Lung (tissue), 12 donors: ENCODE data around the gene MDM1. TPM values are rescaled to one million over a fixed set of nuclear protein-coding genes. Genes with fewer than 3 reads are reported as not detected.

ENCODE experiments used
- ATAC-seq: fragments of 200-7000 bp; cut with Tn5 transposase; one replicate; pipeline ENCODE4 v1.9.1; 2020; ENCODE audit warnings: moderate number of reproducible peaks; ENCODE audit not compliant: insufficient read depth, low FRiP score
- DNase-seq, 3 donors: peaks; one replicate each; pipeline ENCODE4 v3.0.0-alpha.2; 2013 to 2017
- H3K27ac ChIP-seq, 2 donors: one replicate each; pipeline ENCODE4 v1.5.1; 2013; ENCODE audit warnings: mild to moderate bottlenecking in 2 of 2, moderate library complexity in 2 of 2, control low read depth in 1 of 2, inconsistent platforms in 1 of 2, low read depth in 1 of 2, low read length in 1 of 2
- H3K27me3 ChIP-seq, 3 donors: one replicate each; pipeline ENCODE4 v1.5.1; 2013; ENCODE audit warnings: low read length in 2 of 3; ENCODE audit not compliant: control insufficient read depth in 3 of 3, insufficient read depth in 3 of 3
- H3K36me3 ChIP-seq, 4 donors: one replicate each; pipeline ENCODE4 v1.5.1; 2013; ENCODE audit warnings: low read length in 4 of 4, mild to moderate bottlenecking in 1 of 4, moderate library complexity in 1 of 4; ENCODE audit not compliant: control insufficient read depth in 4 of 4, insufficient read depth in 4 of 4
- H3K4me1 ChIP-seq, 5 donors: one replicate each; pipeline ENCODE4 v1.5.1; 2013; ENCODE audit warnings: low read length in 5 of 5, mild to moderate bottlenecking in 2 of 5, moderate library complexity in 1 of 5; ENCODE audit not compliant: control insufficient read depth in 5 of 5, insufficient read depth in 5 of 5
- H3K4me3 ChIP-seq: one replicate; pipeline ENCODE4 v1.5.1; 2013; ENCODE audit warnings: mild to moderate bottlenecking, control low read depth, moderate library complexity
- H3K9ac ChIP-seq, 2 donors: one replicate each; pipeline ENCODE4 v1.5.1; 2013; ENCODE audit warnings: low read length in 2 of 2, control low read depth in 1 of 2; ENCODE audit not compliant: insufficient read depth in 1 of 2
- H3K9me3 ChIP-seq, 4 donors: one replicate each; pipeline ENCODE4 v1.5.1; 2013; ENCODE audit warnings: low read length in 3 of 4, mild to moderate bottlenecking in 1 of 4, moderate library complexity in 1 of 4; ENCODE audit not compliant: control insufficient read depth in 4 of 4, insufficient read depth in 3 of 4
- WGBS, 2 donors: extraction: QIAGEN DNeasy Blood & Tissue Kit; methylation state at CpG; one replicate each; pipeline ENCODE4 v1.1.7; 2013; 5-methylcytosine and 5-hydroxymethylcytosine counted together
- polyA plus RNA-seq, 2 donors: library from polyadenylated mRNA; stranded (reverse); fragments of 200-250 nt; gene quantifications; one replicate each; pipeline ENCODE4 v1.2.1, GENCODE V29; 2013
- total RNA-seq, 2 donors: library from RNA; depleted of rRNA in 1 of 2; stranded (reverse); fragments of >200 nt in 1 of 2; gene quantifications; one replicate each; pipeline ENCODE4 v1.2.1, GENCODE V29; 2014 to 2021
- TF ChIP-seq, protein P1 (sequence below): IDR thresholded peaks from 2 replicates; pipeline ENCODE4 v1.5.1; 2012; ENCODE audit warnings: mild to moderate bottlenecking; ENCODE audit errors: control extremely low read depth, extremely low read depth
- donor health status: control.
- donor health status: control.
- donor health status: Bipolar disorder and iron deficiency.
- donor health status: healthy.
- donor health status: DM: yes; HTN: yes; CAD: no.

MDM1 gene
- total and polyA plus RNA-seq, 4 donors, result 6.7 to 29.7 (median 12.4) TPM

DNA sequence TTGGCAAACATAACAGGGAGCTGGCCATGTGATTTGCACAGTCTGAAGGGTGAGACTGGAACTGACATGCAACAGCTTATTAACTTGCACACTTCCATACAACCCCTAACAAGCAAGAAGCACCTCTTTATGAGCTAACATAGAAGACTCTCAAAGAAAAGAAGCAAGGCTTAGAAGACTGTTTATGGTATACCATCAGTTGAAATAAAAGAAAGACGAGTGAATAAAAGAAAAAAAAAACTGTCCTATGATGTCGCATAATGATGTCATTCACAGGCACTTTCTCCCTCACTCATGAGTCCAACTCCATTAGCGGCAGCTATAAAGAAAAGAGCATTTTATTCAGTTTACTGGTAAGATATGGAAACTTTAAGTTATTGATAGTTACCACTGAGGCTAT lies 3.3 kb upstream of the MDM1 start:
- no peaks in the 10 kb centered on the region for H3K36me3 ChIP-seq
- no peak overlapping the region for H3K9ac ChIP-seq
- H3K27me3 ChIP-seq, result no peaks in the 10 kb centered on the region
- DNase-seq (no peak), ATAC-seq (no peak)
- peaks cover 1 to 9% (median 7%) of the 10 kb centered on the region in 5 donors for H3K4me1 ChIP-seq
- TF ChIP-seq, protein P1, sequence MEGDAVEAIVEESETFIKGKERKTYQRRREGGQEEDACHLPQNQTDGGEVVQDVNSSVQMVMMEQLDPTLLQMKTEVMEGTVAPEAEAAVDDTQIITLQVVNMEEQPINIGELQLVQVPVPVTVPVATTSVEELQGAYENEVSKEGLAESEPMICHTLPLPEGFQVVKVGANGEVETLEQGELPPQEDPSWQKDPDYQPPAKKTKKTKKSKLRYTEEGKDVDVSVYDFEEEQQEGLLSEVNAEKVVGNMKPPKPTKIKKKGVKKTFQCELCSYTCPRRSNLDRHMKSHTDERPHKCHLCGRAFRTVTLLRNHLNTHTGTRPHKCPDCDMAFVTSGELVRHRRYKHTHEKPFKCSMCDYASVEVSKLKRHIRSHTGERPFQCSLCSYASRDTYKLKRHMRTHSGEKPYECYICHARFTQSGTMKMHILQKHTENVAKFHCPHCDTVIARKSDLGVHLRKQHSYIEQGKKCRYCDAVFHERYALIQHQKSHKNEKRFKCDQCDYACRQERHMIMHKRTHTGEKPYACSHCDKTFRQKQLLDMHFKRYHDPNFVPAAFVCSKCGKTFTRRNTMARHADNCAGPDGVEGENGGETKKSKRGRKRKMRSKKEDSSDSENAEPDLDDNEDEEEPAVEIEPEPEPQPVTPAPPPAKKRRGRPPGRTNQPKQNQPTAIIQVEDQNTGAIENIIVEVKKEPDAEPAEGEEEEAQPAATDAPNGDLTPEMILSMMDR, result no peak
- H3K27ac ChIP-seq, result no peak overlapping the region
- H3K9me3 ChIP-seq, result no peaks in the 10 kb centered on the region
- 86 to 90% methylated on average over 3 of the region's 3 CpGs for WGBS, 2 donors
- no peak overlapping the region for H3K4me3 ChIP-seq

- no peak overlapping the region for H3K4me3 ChIP-seq
- no peak overlapping the region for H3K9ac ChIP-seq
- WGBS, 2 donors, result 42 to 49% methylated on average over 4 of the region's 4 CpGs
- no peaks in the 10 kb centered on the region for H3K9me3 ChIP-seq
- peaks cover 1 to 9% (median 7%) of the 10 kb centered on the region in 5 donors for H3K4me1 ChIP-seq
- TF ChIP-seq, protein P1, result no peak
- DNase-seq (no peak), ATAC-seq (no peak)
- no peaks in the 10 kb centered on the region for H3K27me3 ChIP-seq
- H3K27ac ChIP-seq, result no peak overlapping the region
- H3K36me3 ChIP-seq, result no peaks in the 10 kb centered on the region
Measured at GRCh38 chr12:68334132-68334531, 2.0 kb upstream of the MDM1 start.

DNA sequence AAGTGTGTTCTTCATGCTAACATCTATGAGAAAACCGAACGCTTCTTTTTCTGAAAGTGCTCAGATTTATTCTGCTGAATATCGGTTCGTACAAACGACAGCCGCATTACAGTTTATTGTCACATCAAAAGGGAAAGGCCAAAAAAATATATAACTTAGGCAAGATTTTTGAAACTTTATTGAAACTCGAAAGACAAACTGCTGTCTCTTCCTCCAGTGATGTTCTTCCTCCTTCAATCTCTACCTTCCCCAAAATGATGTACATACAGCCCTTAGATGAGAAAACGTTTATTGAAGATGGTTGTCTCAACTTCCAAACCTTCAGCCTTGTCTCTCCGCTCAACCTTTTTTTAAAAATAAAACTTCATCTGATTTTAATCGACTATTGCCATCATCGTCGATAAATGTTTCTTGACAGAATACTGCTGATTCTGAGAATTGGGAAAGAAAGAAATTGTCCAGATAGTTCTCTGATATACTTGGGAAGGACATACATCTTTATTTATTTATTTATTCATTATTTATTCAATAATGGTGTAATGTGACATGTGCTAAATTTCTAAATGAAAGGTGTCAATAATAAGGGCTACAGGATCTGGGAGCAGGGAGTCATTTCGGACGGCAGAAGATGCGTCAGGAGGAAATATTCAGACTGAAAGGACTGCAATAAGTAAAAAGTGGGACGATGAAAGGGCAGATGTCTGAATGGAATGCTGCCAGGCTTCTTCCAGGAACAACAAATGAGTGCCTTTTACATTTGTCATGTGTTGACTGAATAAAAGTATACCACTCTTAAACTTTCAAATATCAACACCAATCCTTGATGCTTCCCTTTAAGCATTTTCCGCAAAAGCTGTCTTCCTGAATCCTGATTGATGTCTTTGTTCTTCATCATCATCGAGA lies 817 bp upstream of the MDM1 start:
- Histone ChIP-seq H3K36me3 (no peaks in the 10 kb centered on the region), H3K9ac (no peak overlapping the region), H3K4me1 (peaks cover 1 to 9% (median 8%) of the 10 kb centered on the region in 5 donors), H3K4me3 (peak overlapping the region; percentile 78), H3K27ac (peak overlapping the region; percentile 84 to 89), H3K27me3 (no peaks in the 10 kb centered on the region), H3K9me3 (no peaks in the 10 kb centered on the region)
- WGBS, 2 donors, result 52 to 53% methylated on average over 18 of the region's 18 CpGs
- TF ChIP-seq, protein P1, result no peak
- ATAC-seq (no peak), DNase-seq (peak in 1 of 3 donors; percentile 6)
